Gastrocnemius medialis (tissue), 4 donors: ENCODE measurements around the gene DCAF6. TPM values are rescaled to one million over a fixed set of nuclear protein-coding genes. Genes with fewer than 3 reads are reported as not detected.

Experiments used
- ATAC-seq, 2 donors: fragments of 150-250 bp; one replicate each; pipeline ENCODE4 v1.9.1; 2016
- DNase-seq, 2 donors: peaks; one replicate each; pipeline ENCODE4 v3.0.0-alpha.2; 2019
- H3K27ac ChIP-seq, 4 donors: fragments of 200-600 bp; sonication (generic); 1 replicate in 1 of 4; 2 replicates in 3 of 4; pipeline ENCODE4 v1.5.1; 2016 to 2018; ENCODE audit warnings: mild to moderate bottlenecking in 2 of 4, moderate library complexity in 1 of 4
- H3K27me3 ChIP-seq, 3 donors: fragments of 200-600 bp; sonication (generic) in 2 of 3; 1 replicate in 1 of 3; 2 replicates in 2 of 3; pipeline versions ENCODE4 v1.5.1 to v1.6.0; 2016 to 2019; ENCODE audit warnings: mild to moderate bottlenecking in 1 of 3, moderate library complexity in 1 of 3
- H3K36me3 ChIP-seq, 2 donors: fragments of 200-600 bp; sonication (generic) in 1 of 2; one replicate each; pipeline ENCODE4 v1.5.1; 2017 to 2018
- H3K4me1 ChIP-seq, 2 donors: fragments of 200-600 bp; sonication (generic) in 1 of 2; one replicate each; pipeline ENCODE4 v1.5.1; 2016 to 2017; ENCODE audit warnings: mild to moderate bottlenecking in 2 of 2
- H3K4me3 ChIP-seq, 4 donors: fragments of 200-600 bp; sonication (generic) in 3 of 4; 1 replicate in 1 of 4; 2 replicates in 3 of 4; pipeline ENCODE4 v1.5.1; 2016 to 2019; ENCODE audit warnings: mild to moderate bottlenecking in 2 of 4
- H3K9me3 ChIP-seq, 3 donors: fragments of 200-600 bp; sonication (generic) in 2 of 3; 1 replicate in 1 of 3; 2 replicates in 2 of 3; pipeline ENCODE4 v1.5.1; 2016 to 2019
- POLR2A ChIP-seq, 2 donors: fragments of 450-650 bp; IDR thresholded peaks; one replicate each; pipeline ENCODE4 v1.6.1; 2017; ENCODE audit warnings: antibody characterized with exemption in 2 of 2, mild to moderate bottlenecking in 2 of 2, moderate library complexity in 2 of 2
- in situ Hi-C, 4 donors: fragments of 200-750 bp; cut with MboI; loops; one replicate each; pipeline versions ENCODE4 v1.15.0 to v1.8.0; 2017; ENCODE audit warnings: low sequenced_read_pairs in 4 of 4
- intact Hi-C: fragments of 100-400 bp; cut with DNase I; formaldehyde crosslinking; loops from one replicate; pipeline ENCODE4 v1.15.1; 2023; ENCODE audit warnings: low total_unique reads
- total RNA-seq, 4 donors: library from RNA; depleted of rRNA; stranded (reverse); fragments of >200 nt; gene quantifications; one replicate each; pipeline versions ENCODE4 v1.1.0 to v1.2.3, GENCODE V29; 2016
- TF ChIP-seq, protein P1 (sequence below), 5 experiments: fragments of 450-650 bp in 3 of 5; fragments of 200-600 bp in 2 of 5; sonication (generic) in 2 of 5; IDR thresholded peaks in 4 of 5; conservative IDR thresholded peaks in 1 of 5; 1 replicate in 4 of 5; 2 replicates in 1 of 5; pipeline ENCODE4 v1.5.1; 2016 to 2019; ENCODE audit warnings: antibody characterized with exemption in 5 of 5, mild to moderate bottlenecking in 3 of 5, moderate library complexity in 3 of 5

The DCAF6 gene
- total RNA-seq, 4 donors from 2014 or later: 365 to 466 (median 389) TPM

DNA sequence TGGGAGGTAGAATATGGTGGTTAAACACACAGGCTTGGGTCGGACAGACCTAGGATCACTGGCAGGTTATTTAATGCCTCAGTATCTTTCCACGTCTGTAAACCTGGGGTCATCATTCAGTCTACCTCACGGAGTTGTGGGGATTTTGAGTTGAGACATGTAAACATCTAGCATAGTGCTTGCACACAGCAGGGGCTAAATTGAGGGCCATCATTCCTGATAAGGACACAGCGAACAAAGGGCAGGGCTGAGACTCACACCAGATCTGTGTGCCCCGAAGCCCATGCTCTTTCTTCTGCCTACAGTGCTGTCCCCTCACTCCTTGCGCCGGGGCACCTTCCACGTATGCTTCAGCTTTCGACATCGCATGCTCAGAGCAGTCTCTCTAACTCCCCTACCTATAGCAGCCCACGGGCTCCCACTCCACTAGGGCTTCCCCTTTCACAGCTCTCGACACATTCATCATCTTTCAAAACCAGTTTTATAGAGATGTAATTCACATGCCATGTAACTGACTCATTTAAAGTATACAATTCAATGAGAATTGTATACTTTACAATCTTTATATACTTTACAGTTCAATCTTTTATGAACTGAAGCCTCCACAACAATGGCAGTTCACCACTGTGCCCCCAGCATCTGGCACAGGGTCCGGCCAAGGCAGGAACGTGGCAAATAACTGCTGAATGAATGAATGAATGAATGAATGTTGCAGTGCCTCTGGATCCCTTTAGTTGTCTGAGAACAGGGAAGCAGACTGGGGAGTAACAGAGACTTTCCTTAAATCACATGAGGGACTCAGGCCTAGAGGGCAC, 152.2 kb downstream of the DCAF6 start:
- Histone ChIP-seq H3K27me3 (no peaks in the 10 kb centered on the region), H3K36me3 (no peaks in the 10 kb centered on the region), H3K9me3 (no peaks in the 10 kb centered on the region), H3K4me3 (no peak overlapping the region), H3K4me1 (peaks cover 7 to 10% of the 10 kb centered on the region in 2 donors), H3K27ac (no peak overlapping the region)
- no peak for ATAC-seq
- TF ChIP-seq, protein P1, sequence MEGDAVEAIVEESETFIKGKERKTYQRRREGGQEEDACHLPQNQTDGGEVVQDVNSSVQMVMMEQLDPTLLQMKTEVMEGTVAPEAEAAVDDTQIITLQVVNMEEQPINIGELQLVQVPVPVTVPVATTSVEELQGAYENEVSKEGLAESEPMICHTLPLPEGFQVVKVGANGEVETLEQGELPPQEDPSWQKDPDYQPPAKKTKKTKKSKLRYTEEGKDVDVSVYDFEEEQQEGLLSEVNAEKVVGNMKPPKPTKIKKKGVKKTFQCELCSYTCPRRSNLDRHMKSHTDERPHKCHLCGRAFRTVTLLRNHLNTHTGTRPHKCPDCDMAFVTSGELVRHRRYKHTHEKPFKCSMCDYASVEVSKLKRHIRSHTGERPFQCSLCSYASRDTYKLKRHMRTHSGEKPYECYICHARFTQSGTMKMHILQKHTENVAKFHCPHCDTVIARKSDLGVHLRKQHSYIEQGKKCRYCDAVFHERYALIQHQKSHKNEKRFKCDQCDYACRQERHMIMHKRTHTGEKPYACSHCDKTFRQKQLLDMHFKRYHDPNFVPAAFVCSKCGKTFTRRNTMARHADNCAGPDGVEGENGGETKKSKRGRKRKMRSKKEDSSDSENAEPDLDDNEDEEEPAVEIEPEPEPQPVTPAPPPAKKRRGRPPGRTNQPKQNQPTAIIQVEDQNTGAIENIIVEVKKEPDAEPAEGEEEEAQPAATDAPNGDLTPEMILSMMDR (IDR thresholded peaks at IDR 0.05 in 4 of 5, conservative IDR thresholded peaks at IDR 0.05 in 1 of 5): no peak
- no peak for TF ChIP-seq POLR2A (IDR thresholded peaks at IDR 0.05)
- intact Hi-C loops: no loop called here
- in situ Hi-C loops: loop anchor here in 1 of 4 donors (25.0 kb wide), 1 partner anchor 276 kb away; no protein-coding TSS in a partner anchor
- no peak for DNase-seq

DNA sequence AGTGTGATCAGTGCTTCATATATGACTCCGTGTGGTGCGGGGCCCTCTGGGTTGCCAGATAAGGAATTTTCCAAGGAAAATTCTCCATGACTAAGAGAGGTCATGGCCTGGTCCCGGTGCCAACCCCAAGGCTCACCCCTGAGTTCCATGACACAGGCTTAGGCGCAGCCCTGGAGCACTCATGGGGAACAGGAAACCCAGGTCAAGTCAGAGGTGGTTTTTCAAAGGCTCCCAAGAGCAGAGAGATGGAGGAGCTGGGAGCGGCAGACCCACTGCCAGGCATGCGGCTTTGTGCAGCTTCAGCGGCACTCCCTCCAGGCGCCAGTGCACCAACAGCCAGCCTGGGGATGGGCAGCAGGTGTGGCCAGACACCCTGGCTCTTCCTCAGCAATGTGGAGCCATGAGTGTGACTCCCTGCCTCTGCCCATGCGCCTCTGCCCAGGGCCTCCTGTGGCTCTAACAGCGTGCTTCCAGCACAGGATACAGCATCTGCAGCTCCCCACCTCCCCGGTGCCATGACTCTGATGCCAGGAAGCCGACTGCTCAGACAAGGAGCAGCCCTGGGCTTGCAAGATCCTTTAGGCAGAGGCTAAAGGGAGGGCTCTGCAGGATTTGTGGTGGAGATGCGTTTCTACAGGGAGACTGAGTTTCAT, 153.0 kb downstream of the DCAF6 start:
- TF ChIP-seq POLR2A (IDR thresholded peaks at IDR 0.05): no peak
- TF ChIP-seq, protein P1 (IDR thresholded peaks at IDR 0.05 in 4 of 5, conservative IDR thresholded peaks at IDR 0.05 in 1 of 5): no peak
- Histone ChIP-seq H3K27ac (no peak overlapping the region), H3K4me1 (peaks cover 7 to 9% of the 10 kb centered on the region in 2 donors), H3K27me3 (no peaks in the 10 kb centered on the region), H3K4me3 (no peak overlapping the region), H3K36me3 (no peaks in the 10 kb centered on the region), H3K9me3 (no peaks in the 10 kb centered on the region)
- ATAC-seq (no peak), DNase-seq (no peak)
- in situ Hi-C loops: loop anchor here in 1 of 4 donors (25.0 kb wide), 1 partner anchor 277 kb away; no protein-coding TSS in a partner anchor
- intact Hi-C loops: no loop called here

DNA sequence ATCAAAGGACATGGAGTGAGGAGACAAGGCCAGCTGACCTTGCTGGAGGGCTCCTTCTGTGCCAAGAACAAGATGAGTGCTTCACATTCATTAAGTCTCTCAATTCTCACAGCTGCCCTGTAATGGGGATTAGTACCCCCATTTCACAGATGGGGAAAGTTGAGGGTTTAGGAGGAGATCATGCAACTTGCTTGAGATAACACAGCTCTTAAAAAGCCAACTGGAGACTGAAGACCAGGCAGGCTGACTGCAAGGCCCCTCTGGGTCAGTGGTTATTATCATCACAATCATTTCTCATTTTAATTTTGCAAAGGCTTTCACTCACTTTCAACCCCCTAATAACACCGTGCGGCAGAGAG, 153.5 kb downstream of the DCAF6 start:
- Histone ChIP-seq H3K4me1 (peaks cover 3 to 4% of the 10 kb centered on the region in 2 donors), H3K9me3 (no peaks in the 10 kb centered on the region), H3K36me3 (no peaks in the 10 kb centered on the region), H3K27me3 (no peaks in the 10 kb centered on the region), H3K4me3 (no peak overlapping the region), H3K27ac (no peak overlapping the region)
- TF ChIP-seq, protein P1 (IDR thresholded peaks at IDR 0.05 in 4 of 5, conservative IDR thresholded peaks at IDR 0.05 in 1 of 5): no peak
- TF ChIP-seq POLR2A (IDR thresholded peaks at IDR 0.05): no peak
- intact Hi-C loops (no loop called here), in situ Hi-C loops (loop anchor here in 1 of 4 donors (25.0 kb wide), 1 partner anchor 278 kb away; no protein-coding TSS in a partner anchor)
- DNase-seq (no peak), ATAC-seq (no peak)

DNA sequence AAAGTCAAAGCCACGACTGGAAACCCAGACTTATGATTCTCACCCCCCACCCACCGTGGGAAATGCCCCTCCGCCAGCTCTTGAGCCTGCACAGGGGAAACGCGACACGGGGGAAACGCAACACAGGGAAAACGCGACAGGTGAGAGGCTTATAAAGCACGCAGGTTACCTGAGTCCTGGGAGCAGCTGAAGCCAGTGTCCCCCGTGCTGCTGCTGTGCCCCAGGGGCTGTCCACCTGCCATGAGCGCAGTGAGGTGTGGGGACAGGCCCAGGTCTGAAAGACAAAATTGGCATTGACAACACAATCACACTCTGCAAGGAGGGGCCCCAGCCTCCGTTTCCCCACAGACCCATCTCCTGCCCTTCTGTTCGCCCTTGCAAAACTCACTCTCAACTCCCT, 153.9 kb downstream of the DCAF6 start:
- TF ChIP-seq, protein P1 (IDR thresholded peaks at IDR 0.05 in 4 of 5, conservative IDR thresholded peaks at IDR 0.05 in 1 of 5): no peak
- no peak for TF ChIP-seq POLR2A (IDR thresholded peaks at IDR 0.05)
- H3K9me3 ChIP-seq: no peaks in the 10 kb centered on the region
- H3K4me1 ChIP-seq: no peaks in the 10 kb centered on the region
- no peaks in the 10 kb centered on the region for H3K27me3 ChIP-seq
- H3K36me3 ChIP-seq: no peaks in the 10 kb centered on the region
- no peak overlapping the region for H3K4me3 ChIP-seq
- ATAC-seq: no peak
- in situ Hi-C loops (loop anchor here in 1 of 4 donors (25.0 kb wide), 1 partner anchor 278 kb away; no protein-coding TSS in a partner anchor), intact Hi-C loops (no loop called here)
- DNase-seq: no peak
- H3K27ac ChIP-seq: no peak overlapping the region
